CD4-positive, alpha-beta T cell treated with Interleukin-17A for 4 hours (primary cell): ENCODE data around the gene KLHL40.

Experiments
- DNase-seq: peaks from one replicate; pipeline ENCODE4 v3.0.0-alpha.2; 2020; ENCODE audit warnings: mixed read lengths

KLHL40 gene, protein sequence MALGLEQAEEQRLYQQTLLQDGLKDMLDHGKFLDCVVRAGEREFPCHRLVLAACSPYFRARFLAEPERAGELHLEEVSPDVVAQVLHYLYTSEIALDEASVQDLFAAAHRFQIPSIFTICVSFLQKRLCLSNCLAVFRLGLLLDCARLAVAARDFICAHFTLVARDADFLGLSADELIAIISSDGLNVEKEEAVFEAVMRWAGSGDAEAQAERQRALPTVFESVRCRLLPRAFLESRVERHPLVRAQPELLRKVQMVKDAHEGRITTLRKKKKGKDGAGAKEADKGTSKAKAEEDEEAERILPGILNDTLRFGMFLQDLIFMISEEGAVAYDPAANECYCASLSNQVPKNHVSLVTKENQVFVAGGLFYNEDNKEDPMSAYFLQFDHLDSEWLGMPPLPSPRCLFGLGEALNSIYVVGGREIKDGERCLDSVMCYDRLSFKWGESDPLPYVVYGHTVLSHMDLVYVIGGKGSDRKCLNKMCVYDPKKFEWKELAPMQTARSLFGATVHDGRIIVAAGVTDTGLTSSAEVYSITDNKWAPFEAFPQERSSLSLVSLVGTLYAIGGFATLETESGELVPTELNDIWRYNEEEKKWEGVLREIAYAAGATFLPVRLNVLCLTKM

GRCh38 chr3:42685363-42685881, at the start of gene KLHL40:
Gene KLHL40, plus strand, starts transcription at chr3:42685537. Its CDS starts 82 bp downstream, at chr3:42685619.
- no peak for DNase-seq

- no peak for DNase-seq
These were observed 48.3 kb upstream of the KLHL40 start for GRCh38 chr3:42637001-42637400.

GRCh38 chr3:42638339-42638842, 46.9 kb upstream of the KLHL40 start:
- DNase-seq: peak; percentile 42

GRCh38 chr3:42639192-42639591, 46.1 kb upstream of the KLHL40 start:
- no peak for DNase-seq

GRCh38 chr3:42640129-42640528, 45.2 kb upstream of the KLHL40 start:
- DNase-seq: no peak

DNA sequence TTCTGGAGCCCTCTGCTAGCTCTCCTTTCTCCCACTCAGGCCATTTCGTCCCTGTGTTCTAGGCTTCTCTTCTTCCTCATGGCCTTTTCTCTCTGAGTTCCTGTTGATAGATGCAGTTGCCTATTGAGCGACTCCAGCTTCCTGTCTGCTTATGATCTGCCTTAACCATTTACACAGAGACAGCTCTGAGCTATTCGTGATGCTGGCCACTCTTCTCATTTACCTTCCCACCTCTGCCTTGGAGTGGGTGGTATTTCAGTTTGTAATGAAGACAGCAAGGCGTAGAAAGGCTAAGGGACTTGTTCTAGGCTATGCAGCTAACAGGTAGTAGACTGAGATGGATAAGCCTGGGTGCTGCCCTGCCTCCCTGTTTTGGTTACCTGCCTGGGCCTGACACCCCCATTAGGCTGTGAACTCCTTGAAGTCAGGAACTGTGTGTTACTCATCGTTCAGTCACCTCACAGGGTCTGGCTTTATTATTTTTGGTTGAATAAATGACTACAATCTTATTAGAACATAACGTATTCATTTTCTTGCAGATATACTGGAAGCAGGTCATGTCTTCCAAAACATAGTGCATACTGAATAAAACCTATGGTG, 44.5 kb upstream of the KLHL40 start:
- DNase-seq: no peak

DNA sequence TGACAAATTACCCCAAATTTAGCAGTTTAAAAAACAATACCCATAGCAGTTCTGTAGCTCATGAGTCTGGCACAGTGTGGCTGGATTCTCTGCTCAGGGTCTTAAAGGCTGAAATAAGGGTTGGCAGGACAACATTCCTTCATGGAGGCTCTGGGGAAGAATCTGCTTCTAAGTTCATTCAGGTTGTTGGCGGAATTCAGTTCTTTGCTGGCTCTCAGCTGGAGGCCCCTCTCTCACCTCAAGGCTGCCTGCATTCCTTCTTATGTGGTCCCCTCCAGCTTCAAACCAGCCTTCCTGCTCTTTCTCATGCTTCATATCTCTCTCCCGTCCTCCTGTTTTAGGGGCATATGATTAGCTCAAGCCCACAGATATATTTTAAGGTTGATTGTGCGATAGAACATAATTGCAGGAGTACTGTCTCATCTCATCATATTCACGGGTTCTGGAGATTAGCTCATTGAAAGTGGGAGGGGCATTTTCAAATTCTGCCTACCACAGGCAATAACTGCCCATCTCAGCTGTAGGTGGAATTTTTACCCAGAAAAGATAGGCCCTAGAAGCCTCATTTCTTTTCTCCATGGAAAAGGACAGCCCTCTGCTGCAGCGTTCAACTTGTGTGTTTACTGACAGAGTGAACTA, 37.4 kb upstream of the KLHL40 start:
- DNase-seq: no peak

DNA sequence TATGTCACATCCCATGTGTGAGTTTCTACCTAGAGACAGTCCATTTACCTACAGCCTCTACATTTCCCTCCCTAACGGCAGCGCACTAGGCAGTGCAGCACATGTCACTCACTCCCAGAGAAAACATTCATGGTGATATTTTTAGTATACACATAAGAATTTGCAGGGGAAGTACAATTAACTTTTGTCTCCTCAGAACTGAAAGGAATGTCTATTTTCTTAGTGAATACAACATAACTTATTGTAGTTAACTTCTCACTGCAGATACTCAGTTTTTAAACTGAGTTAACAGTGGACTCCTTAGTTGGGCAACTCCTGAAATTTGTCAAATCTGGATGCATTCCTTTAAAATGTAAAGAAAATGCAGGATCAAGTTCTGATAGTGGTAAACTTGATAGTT, 36.3 kb upstream of the KLHL40 start:
- no peak for DNase-seq

DNA sequence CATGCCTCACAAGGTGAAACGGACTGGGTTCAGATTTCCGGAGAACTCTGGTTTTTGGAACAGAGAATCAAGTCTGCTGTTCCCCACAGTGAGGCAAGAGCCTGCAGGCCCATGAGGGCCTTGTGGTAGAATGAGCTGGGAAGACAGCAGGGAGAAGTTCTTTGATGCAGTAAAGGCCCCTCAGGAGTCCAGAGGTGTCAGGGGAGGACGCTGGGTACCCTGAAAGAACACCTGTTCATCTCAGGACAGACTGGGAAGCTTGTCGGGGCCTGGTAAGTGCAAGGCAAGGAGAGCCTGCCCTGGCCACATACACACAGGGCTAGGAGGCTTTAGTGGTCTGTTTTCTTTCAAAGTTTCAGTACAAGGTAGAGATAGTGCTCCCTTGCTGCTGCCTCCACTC, 35.6 kb upstream of the KLHL40 start:
- no peak for DNase-seq

GRCh38 chr3:42651248-42652091, 33.9 kb upstream of the KLHL40 start:
- no peak for DNase-seq

DNA sequence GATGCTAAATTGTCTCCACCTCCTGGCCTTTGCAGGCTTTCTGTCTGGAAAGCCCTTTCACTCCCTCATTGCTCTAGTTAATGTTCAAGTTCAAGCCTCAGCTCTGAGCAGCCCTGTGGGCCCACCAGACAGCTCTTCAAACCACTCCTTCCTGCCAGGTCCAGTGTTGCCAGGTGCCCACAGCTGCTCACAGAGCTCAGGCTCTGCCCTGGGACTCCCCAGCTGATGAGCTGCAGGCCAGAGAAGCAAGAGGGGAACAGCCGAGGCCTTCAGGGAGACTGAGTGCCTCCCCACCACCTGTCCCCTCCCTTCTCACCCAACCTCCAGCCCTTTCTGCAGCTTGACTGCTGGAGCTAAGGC, 33.1 kb upstream of the KLHL40 start:
- DNase-seq: no peak

GRCh38 chr3:42652611-42653302, 32.6 kb upstream of the KLHL40 start:
- no peak for DNase-seq

DNA sequence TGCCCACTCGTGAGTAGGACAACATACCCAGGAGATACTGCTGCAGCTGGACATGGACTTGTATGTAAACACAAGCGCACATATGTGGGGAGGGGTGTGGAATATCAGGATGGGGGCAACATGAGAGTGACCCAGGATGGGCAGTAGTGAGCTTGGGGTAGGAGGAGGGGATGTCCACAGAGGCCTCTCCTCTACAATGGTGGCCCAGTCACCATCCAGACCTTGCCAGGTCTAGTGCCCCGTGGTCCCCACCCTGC, 32.1 kb upstream of the KLHL40 start:
- no peak for DNase-seq

DNA sequence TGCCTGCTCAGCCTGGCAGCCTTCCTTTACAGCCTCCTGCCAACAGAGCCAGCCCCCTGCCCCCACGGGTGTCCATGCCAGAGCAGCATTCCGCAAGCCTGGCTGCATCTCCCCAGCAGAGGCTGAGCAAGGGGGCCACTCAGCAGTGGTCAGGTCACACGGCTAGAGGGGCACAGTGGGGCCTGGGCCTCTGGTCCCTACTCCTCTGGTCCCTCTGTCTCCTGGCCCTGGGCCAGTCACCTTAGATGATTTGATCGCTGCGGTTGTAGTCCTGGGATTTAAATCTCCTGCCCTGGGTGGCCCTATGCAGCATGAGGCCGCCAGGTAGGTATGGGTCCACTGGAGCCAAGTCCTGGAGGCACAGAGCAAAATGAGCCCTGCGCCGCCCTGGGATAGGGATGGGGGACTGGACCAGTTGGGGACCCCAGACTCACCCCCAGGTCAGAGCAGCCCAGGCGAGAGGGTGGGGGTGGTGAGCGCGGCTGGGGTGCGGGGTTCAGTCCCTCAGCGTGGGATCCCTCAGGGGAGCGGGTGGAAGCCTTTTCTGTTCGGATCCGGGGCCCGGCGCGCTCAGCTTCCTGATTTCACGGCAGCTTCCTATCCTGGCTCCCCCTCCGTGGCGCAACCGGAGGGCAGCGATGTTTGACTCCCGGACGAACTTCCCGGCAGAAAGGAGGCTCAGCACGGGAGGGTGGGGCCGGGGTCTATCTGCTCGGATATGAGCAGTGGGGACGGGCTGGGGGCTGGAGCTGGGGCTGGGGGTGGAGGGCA, 31.6 kb upstream of the KLHL40 start, which contains the start of gene ZBTB47:
Gene ZBTB47, plus strand, starts transcription at position 138 of the 771 bp plus-strand sequence. CDS start 4,659 bp downstream, outside the sequence.
- peak; percentile 41 for DNase-seq

DNA sequence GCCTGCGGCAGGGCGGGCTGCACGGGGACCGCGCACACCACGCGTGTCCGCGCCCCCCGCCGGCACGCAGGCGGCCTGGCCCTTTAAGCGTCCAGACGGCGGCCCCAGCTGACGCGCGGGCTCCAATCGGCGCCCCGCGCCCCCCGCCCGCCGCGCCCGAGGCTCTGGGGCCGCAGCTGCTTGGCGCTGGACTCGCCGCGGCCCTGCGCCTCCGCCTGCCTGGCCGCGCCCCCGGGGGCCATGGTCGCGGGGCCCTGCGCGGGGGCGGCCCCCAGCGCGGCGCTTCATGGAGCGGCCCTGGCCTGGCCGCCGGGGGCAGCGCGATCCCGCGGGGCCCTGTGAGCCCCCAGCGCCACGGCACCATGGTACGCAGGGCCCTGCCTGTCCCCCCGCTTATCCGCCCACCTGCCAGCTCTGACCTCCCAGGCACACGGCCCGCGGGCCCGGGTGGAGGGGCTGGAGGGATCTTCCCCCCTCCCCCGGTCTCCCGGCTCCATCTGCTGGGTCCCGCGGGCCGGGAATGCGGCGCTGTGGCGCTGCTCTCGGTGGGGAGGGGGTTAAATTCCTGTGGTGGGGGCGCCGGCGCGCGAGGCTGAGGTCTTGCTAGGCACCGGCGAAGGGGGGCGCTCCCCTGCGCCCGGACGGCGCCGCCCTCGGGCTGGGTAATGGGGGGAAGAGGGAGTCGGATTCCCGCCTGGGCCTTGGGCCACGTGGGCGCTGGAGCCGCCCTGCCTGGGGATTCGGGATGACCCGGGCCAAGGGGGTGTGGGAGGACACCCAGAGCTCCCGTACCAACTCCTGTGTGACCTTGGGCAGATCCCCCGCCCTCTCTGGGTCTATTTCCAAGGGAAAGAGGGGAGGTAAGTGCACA, 30.8 kb upstream of the KLHL40 start:
- DNase-seq: no peak

- DNase-seq: no peak
These were observed 29.9 kb upstream of the KLHL40 start for GRCh38 chr3:42655331-42655888.

DNA sequence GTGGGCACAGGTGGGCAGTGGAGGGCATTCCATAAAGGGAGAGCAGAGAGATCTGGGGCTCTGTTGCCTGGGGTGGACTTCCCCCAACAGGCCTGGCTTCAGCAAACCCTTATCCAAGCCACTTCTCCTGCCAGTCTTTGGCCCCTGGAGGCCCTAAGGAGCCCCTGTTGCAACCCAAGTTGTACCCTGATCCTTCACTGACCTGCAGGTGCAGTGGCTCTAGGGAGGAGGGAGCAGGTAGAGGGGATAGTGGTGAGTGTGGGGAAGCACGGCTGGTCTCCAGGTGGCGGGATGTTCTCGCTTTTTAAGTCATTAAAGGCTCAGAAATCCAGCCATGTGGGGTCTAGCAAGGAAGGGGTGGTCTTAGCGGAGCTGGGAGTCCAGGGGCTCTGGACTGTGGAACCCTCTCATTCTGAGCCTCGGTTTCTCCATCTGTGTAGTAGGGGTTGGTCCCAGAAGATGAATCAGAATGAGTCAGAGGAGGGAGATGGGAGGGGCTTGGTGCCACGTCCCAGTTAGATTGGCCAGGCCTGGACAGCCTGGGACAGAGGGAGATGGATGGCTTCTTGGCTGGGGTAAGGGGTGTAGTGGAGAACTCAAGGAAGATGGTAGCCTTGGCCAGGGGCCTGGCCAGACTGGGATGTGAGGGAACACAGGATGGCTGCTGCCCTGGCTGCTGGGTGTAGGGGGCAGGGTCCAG, 29.2 kb upstream of the KLHL40 start:
- DNase-seq: no peak

GRCh38 chr3:42656680-42657610, 28.4 kb upstream of the KLHL40 start:
- DNase-seq: no peak
